CD14-positive monocyte (primary cell): ENCODE data around the gene CNOT3. TPM values are rescaled to one million over a fixed set of nuclear protein-coding genes. Genes with fewer than 3 reads are reported as not detected.

ENCODE experiments used
- DNase-seq, 3 donors: peaks; one replicate each; pipeline ENCODE4 v3.0.0-alpha.2; 2011 to 2022
- H2AFZ ChIP-seq: 2 replicates; pipeline ENCODE4 v1.6.0; 2012; ENCODE audit warnings: mild to moderate bottlenecking, low read depth, low read length, inconsistent platforms; ENCODE audit not compliant: insufficient read depth, poor library complexity, severe bottlenecking
- H3K27ac ChIP-seq, 2 donors: 1 replicate in 1 of 2; 2 replicates in 1 of 2; pipeline ENCODE4 v1.5.1; 2012 to 2013; ENCODE audit warnings: low read length in 2 of 2, control low read depth in 1 of 2, inconsistent platforms in 1 of 2, low read depth in 1 of 2, mild to moderate bottlenecking in 1 of 2
- H3K27me3 ChIP-seq, 2 donors: one replicate each; pipeline versions ENCODE4 v1.6.0 to v1.6.1; 2011 to 2013; ENCODE audit warnings: low read length in 2 of 2; ENCODE audit not compliant: control insufficient read depth in 2 of 2, insufficient read depth in 2 of 2
- H3K36me3 ChIP-seq, 2 donors: replicated peaks in 1 of 2; 1 replicate in 1 of 2; 2 replicates in 1 of 2; pipeline versions ENCODE4 v1.5.1 to v1.6.1; 2012 to 2013; ENCODE audit warnings: low read length in 2 of 2, control low read depth in 1 of 2, inconsistent platforms in 1 of 2, mild to moderate bottlenecking in 1 of 2; ENCODE audit not compliant: insufficient read depth in 2 of 2, control insufficient read depth in 1 of 2
- H3K4me1 ChIP-seq, 2 donors: 1 replicate in 1 of 2; 2 replicates in 1 of 2; pipeline versions ENCODE4 v1.5.1 to v1.6.1; 2012 to 2013; ENCODE audit warnings: low read length in 2 of 2, control low read depth in 1 of 2, inconsistent platforms in 1 of 2, mild to moderate bottlenecking in 1 of 2, moderate library complexity in 1 of 2; ENCODE audit not compliant: insufficient read depth in 2 of 2, control insufficient read depth in 1 of 2
- H3K4me2 ChIP-seq: replicated peaks from 2 replicates; pipeline ENCODE3; 2012; ENCODE audit warnings: low read length, moderate library complexity, mild to moderate bottlenecking; ENCODE audit not compliant: poor library complexity, severe bottlenecking; ENCODE audit errors: extremely low read depth
- H3K4me3 ChIP-seq, 3 experiments: fragments of 200-600 bp in 1 of 3; sonication (generic) in 1 of 3; replicated peaks in 1 of 3; 1 replicate in 2 of 3; 2 replicates in 1 of 3; pipeline ENCODE4 v1.5.1; 2011 to 2013; ENCODE audit warnings: low read length in 3 of 3, mild to moderate bottlenecking in 3 of 3, control low read depth in 2 of 3, low read depth in 2 of 3, inconsistent platforms in 1 of 3, moderate library complexity in 1 of 3
- H3K79me2 ChIP-seq: 2 replicates; pipeline ENCODE4 v1.6.0; 2012; ENCODE audit warnings: mild to moderate bottlenecking, control low read depth, inconsistent platforms, low read length, moderate library complexity; ENCODE audit not compliant: insufficient read depth
- H3K9ac ChIP-seq: 2 replicates; pipeline ENCODE4 v1.6.0; 2017; ENCODE audit warnings: low read length, mild to moderate bottlenecking; ENCODE audit not compliant: insufficient read depth, poor library complexity, severe bottlenecking
- H3K9me3 ChIP-seq, 2 donors: replicated peaks in 1 of 2; 1 replicate in 1 of 2; 2 replicates in 1 of 2; pipeline versions ENCODE4 v1.5.1 to v1.6.1; 2012 to 2013; ENCODE audit warnings: low read length in 2 of 2, control low read depth in 1 of 2; ENCODE audit not compliant: control insufficient read depth in 1 of 2, insufficient read depth in 1 of 2
- H4K20me1 ChIP-seq: 2 replicates; pipeline ENCODE4 v1.6.0; 2012; ENCODE audit warnings: mild to moderate bottlenecking, low read length, control low read depth, moderate library complexity; ENCODE audit not compliant: insufficient read depth
- H3K27ac Mint-ChIP-seq, 7 donors: one replicate each; pipeline ENCODE4 v1.8.0; 2020; ENCODE audit warnings: mild to moderate bottlenecking in 7 of 7, mixed read lengths in 7 of 7, moderate library complexity in 6 of 7, inconsistent platforms in 2 of 7
- H3K27me3 Mint-ChIP-seq, 3 donors: one replicate each; pipeline ENCODE4 v1.8.0; 2021 to 2022; ENCODE audit warnings: low read depth in 3 of 3, mild to moderate bottlenecking in 3 of 3, mixed read lengths in 3 of 3, moderate library complexity in 3 of 3, inconsistent platforms in 1 of 3
- H3K36me3 Mint-ChIP-seq, 2 donors: one replicate each; pipeline ENCODE4 v1.8.0; 2020; ENCODE audit warnings: mixed read lengths in 2 of 2, inconsistent platforms in 1 of 2, mild to moderate bottlenecking in 1 of 2
- H3K4me1 Mint-ChIP-seq: one replicate; pipeline ENCODE4 v1.8.0; 2020; ENCODE audit warnings: mild to moderate bottlenecking, mixed read lengths
- H3K4me3 Mint-ChIP-seq, 2 donors: one replicate each; pipeline ENCODE4 v1.8.0; 2020; ENCODE audit warnings: mild to moderate bottlenecking in 2 of 2, mixed read lengths in 2 of 2, moderate library complexity in 1 of 2
- H3K9me3 Mint-ChIP-seq, 7 donors: one replicate each; pipeline ENCODE4 v1.8.0; 2020 to 2022; ENCODE audit warnings: mixed read lengths in 7 of 7, mild to moderate bottlenecking in 6 of 7, moderate library complexity in 6 of 7, inconsistent platforms in 2 of 7
- CTCF ChIP-seq: fragments of 200-600 bp; IDR thresholded peaks from one replicate; pipeline ENCODE4 v1.8.0; 2022; ENCODE audit warnings: antibody characterized with exemption, mild to moderate bottlenecking
- WGBS: methylation state at CpG from one replicate; pipeline ENCODE4 v1.1.5; 2013; ENCODE audit warnings: missing lambda C conversion rate; ENCODE audit not compliant: insufficient coverage; 5-methylcytosine and 5-hydroxymethylcytosine counted together
- intact Hi-C, 2 donors: fragments of 100-400 bp; cut with micrococcal nuclease; formaldehyde crosslinking; loops; one replicate each; pipeline versions ENCODE4 v1.15.0 to v1.15.1; 2023
- polyA plus RNA-seq, 3 donors: library from polyadenylated mRNA; depleted of rRNA in 1 of 3; unstranded in 2 of 3; stranded (reverse) in 1 of 3; fragments of 300-500 nt in 2 of 3; fragments of >200 nt in 1 of 3; fragmentation: Illumina TruSeq in 2 of 3; gene quantifications; 1 replicate in 2 of 3; 2 replicates in 1 of 3; pipeline ENCODE4 v1.2.3, GENCODE V29; 2012 to 2021

Gene CNOT3
- polyA plus RNA-seq, 3 donors: 3.0 to 22.5 (median 4.2) TPM

GRCh38 chr19:54136864-54137698 is 481 bp upstream of the CNOT3 start:
- WGBS: 0% methylated on average over 42 of the region's 46 CpGs
- Histone ChIP-seq H3K79me2 (peaks cover 45% of the 10 kb centered on the region), H4K20me1 (peaks cover 40% of the 10 kb centered on the region), H3K27me3 (peaks cover 0 to 3% of the 10 kb centered on the region in 2 donors), H3K9me3 (peaks cover 0 to 2% of the 10 kb centered on the region in 2 donors), H2AFZ (peak overlapping the region; percentile 74), H3K36me3 (peaks cover 21 to 30% of the 10 kb centered on the region in 2 donors), H3K9ac (peak overlapping the region; percentile 100), H3K4me3 (peak overlapping the region; percentile 66 to 92 (median 87)), H3K27ac (peak overlapping the region; percentile 21 to 91), H3K4me1 (peaks cover 28 to 39% of the 10 kb centered on the region in 2 donors), H3K4me2 (peak overlapping the region; percentile 93)
- intact Hi-C loops: loop anchor here (1.0 to 2.0 kb wide), 3 partner anchors 22 to 35 kb away; partner anchors contain the start of genes LENG1 (in 2 of the 2) and NDUFA3 (in 1 of the 2)
- DNase-seq: peak; percentile 100
- peak overlapping the region; percentile 82 to 93 for H3K4me3 Mint-ChIP-seq
- peaks cover 11 to 31% of the 10 kb centered on the region in 2 donors for H3K36me3 Mint-ChIP-seq
- peaks cover 0 to 2% (median 0%) of the 10 kb centered on the region in 7 donors for H3K9me3 Mint-ChIP-seq
- peaks cover 2 to 12% (median 2%) of the 10 kb centered on the region in 3 donors for H3K27me3 Mint-ChIP-seq
- peak overlapping the region; percentile 82 to 95 (median 94) for H3K27ac Mint-ChIP-seq
- no peak for TF ChIP-seq CTCF
- peaks cover 38% of the 10 kb centered on the region for H3K4me1 Mint-ChIP-seq

- peak in 1 of 3 donors; percentile 18 for DNase-seq
- intact Hi-C loops: no loop called here
- Mint-ChIP-seq H3K27me3 (peaks cover under 1 to 12% (median 2%) of the 10 kb centered on the region in 3 donors), H3K36me3 (peaks cover 27 to 37% of the 10 kb centered on the region in 2 donors), H3K27ac (peak overlapping the region; percentile 78 to 95 (median 87)), H3K4me1 (peaks cover 38% of the 10 kb centered on the region), H3K4me3 (peak overlapping the region; percentile 82 to 86), H3K9me3 (peaks cover 0 to 2% (median 0%) of the 10 kb centered on the region in 7 donors)
- Histone ChIP-seq H3K27ac (peak overlapping the region in 1 of 2 donors; percentile 91), H4K20me1 (peaks cover 56% of the 10 kb centered on the region), H3K79me2 (peaks cover 59% of the 10 kb centered on the region), H3K27me3 (peaks cover 0 to 3% of the 10 kb centered on the region in 2 donors), H3K4me3 (peak overlapping the region; percentile 66 to 92 (median 87)), H3K4me1 (peaks cover 28 to 39% of the 10 kb centered on the region in 2 donors), H3K9me3 (no peaks in the 10 kb centered on the region), H3K4me2 (peak overlapping the region; percentile 93), H3K9ac (peak overlapping the region; percentile 100), H2AFZ (peak overlapping the region; percentile 70), H3K36me3 (peaks cover 37 to 46% of the 10 kb centered on the region in 2 donors)
- 47% methylated on average over 17 of the region's 31 CpGs for WGBS
- TF ChIP-seq CTCF: no peak
Observed at GRCh38 chr19:54138489-54139256, 1.1 kb downstream of the CNOT3 start.
